ENCODE measurements around the gene PBX1.

GRCh38 chr1:164658864-164659263 lies 99.9 kb downstream of the PBX1 start:
- TF ChIP-seq CTCF (IDR thresholded peaks at IDR 0.05; ENCODE audit: low read depth, low read length, missing input control) (no peak), YY1 (IDR thresholded peaks at IDR 0.05) (no peak), RAD21 (IDR thresholded peaks at IDR 0.05) (no peak), MAX (IDR thresholded peaks at IDR 0.05) (no peak), FOXA1 (IDR thresholded peaks at IDR 0.05) (no peak), ATF3 (IDR thresholded peaks at IDR 0.05) (no peak), NR2F2 (IDR thresholded peaks at IDR 0.05) (no peak), SP1 (IDR thresholded peaks at IDR 0.05) (no peak), JUND (IDR thresholded peaks at IDR 0.05) (no peak), REST (IDR thresholded peaks at IDR 0.05) (no peak), GABPA (IDR thresholded peaks at IDR 0.05 in 1 of 2, conservative IDR thresholded peaks at IDR 0.05 in 1 of 2) (no peak)
